ENCODE measurements around the gene PTPRD. TPM values are rescaled to one million over a fixed set of nuclear protein-coding genes. Genes with fewer than 3 reads are reported as not detected.

Gene PTPRD
- total and polyA plus RNA-seq, 5 donors from 2014 or later: 0.47 TPM; not detected in 4

DNA sequence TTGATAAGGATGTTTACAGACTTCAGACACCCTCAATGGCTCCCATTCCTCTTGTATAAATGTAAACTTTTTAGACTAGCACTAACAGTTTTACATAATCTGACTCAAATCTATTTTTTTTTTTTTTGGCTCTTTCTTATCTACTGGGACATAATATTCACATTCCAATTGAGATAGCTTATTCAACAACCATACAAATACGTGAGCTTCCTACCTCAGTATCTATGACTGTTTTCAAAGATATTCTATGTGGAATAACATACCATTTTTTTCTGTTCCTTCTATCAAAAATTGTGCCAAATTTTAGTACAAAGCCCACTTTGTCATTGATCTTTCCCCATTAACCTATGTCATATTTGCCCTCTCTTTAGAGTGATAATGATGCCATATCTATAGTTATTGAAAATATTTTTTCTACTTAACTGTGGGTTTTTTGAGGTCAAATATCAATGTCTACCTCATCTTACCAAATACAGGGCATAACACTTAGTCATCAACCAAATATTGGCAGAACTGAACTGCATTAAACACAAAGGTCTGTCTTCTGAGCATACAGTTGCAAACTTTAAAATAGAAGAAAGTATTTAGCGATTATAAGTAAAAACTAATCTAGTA is 482.6 kb downstream of the PTPRD start:
- Histone ChIP-seq H3K27ac (ENCODE audit: insufficient read depth, low read length, poor library complexity, severe bottlenecking) (no peak overlapping the region), H3K9me3 (ENCODE audit: control insufficient read depth in 2 of 2, low read length in 2 of 2) (peaks cover 0 to 8% of the 10 kb centered on the region in 2 experiments), H3K27me3 (ENCODE audit: control insufficient read depth, insufficient read depth, low read length) (no peaks in the 10 kb centered on the region), H3K36me3 (ENCODE audit: control insufficient read depth, insufficient read depth, low read length) (no peaks in the 10 kb centered on the region), H3K4me1 (ENCODE audit: control insufficient read depth, insufficient read depth, low read length, poor library complexity, severe bottlenecking) (no peaks in the 10 kb centered on the region), H3K4me3 (ENCODE audit: low read depth, low read length) (no peak overlapping the region)
- no peak for ATAC-seq (ENCODE audit: low read depth in 2 of 2)
- Mint-ChIP-seq H3K4me1 (no peaks in the 10 kb centered on the region), H3K36me3 (no peaks in the 10 kb centered on the region), H3K27ac (no peak overlapping the region), H3K4me3 (no peak overlapping the region), H3K9me3 (peaks cover 0 to 21% (median 5%) of the 10 kb centered on the region in 7 donors), H3K27me3 (no peaks in the 10 kb centered on the region)
- DNase-seq: no peak

- Mint-ChIP-seq H3K4me3 (no peak overlapping the region), H3K4me1 (no peaks in the 10 kb centered on the region), H3K27ac (no peak overlapping the region), H3K36me3 (no peaks in the 10 kb centered on the region), H3K27me3 (no peaks in the 10 kb centered on the region), H3K9me3 (peaks cover 0 to 13% (median 5%) of the 10 kb centered on the region in 7 donors)
- H3K9me3 ChIP-seq (ENCODE audit: control insufficient read depth in 2 of 2, low read length in 2 of 2): no peaks in the 10 kb centered on the region
- ATAC-seq (ENCODE audit: low read depth in 2 of 2) (no peak), DNase-seq (no peak)
- no peaks in the 10 kb centered on the region for H3K36me3 ChIP-seq (ENCODE audit: control insufficient read depth, insufficient read depth, low read length)
- H3K27me3 ChIP-seq (ENCODE audit: control insufficient read depth, insufficient read depth, low read length): no peaks in the 10 kb centered on the region
- H3K27ac ChIP-seq (ENCODE audit: insufficient read depth, low read length, poor library complexity, severe bottlenecking): no peak overlapping the region
- no peak overlapping the region for H3K4me3 ChIP-seq (ENCODE audit: low read depth, low read length)
- H3K4me1 ChIP-seq (ENCODE audit: control insufficient read depth, insufficient read depth, low read length, poor library complexity, severe bottlenecking): no peaks in the 10 kb centered on the region
Observed at GRCh38 chr9:10127867-10128266, 484.9 kb downstream of the PTPRD start.

DNA sequence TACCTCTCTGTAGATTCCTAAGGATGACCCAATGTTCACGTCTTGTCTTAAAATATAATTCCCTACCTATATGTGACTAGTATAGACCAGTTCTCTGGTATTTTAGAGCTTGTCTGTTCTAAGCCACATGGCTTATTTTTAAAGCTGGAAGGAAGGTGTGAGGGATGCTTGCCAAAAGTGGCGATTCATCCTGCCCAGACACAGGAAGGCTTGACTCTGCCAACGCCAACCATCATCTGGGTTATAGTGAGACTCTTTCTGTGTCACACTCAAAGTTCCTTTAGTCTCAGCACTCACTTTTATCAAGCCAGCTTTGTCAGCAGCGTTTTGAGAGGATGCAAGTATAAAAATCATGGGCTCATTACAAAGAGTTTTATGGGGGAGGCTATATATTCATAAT is 500.0 kb downstream of the PTPRD start:
- H3K36me3 ChIP-seq (ENCODE audit: control insufficient read depth, insufficient read depth, low read length): no peaks in the 10 kb centered on the region
- no peaks in the 10 kb centered on the region for H3K4me1 Mint-ChIP-seq
- no peak overlapping the region for H3K27ac Mint-ChIP-seq
- H3K27me3 ChIP-seq (ENCODE audit: control insufficient read depth, insufficient read depth, low read length): no peaks in the 10 kb centered on the region
- peaks cover 3 to 14% (median 7%) of the 10 kb centered on the region in 7 donors for H3K9me3 Mint-ChIP-seq
- no peak overlapping the region for H3K27ac ChIP-seq (ENCODE audit: insufficient read depth, low read length, poor library complexity, severe bottlenecking)
- peaks cover 0 to 10% of the 10 kb centered on the region in 2 experiments for H3K9me3 ChIP-seq (ENCODE audit: control insufficient read depth in 2 of 2, low read length in 2 of 2)
- no peak overlapping the region for H3K4me3 Mint-ChIP-seq
- no peaks in the 10 kb centered on the region for H3K36me3 Mint-ChIP-seq
- DNase-seq (no peak), ATAC-seq (ENCODE audit: low read depth in 2 of 2) (no peak)
- H3K27me3 Mint-ChIP-seq: no peaks in the 10 kb centered on the region
- H3K4me3 ChIP-seq (ENCODE audit: low read depth, low read length): no peak overlapping the region
- H3K4me1 ChIP-seq (ENCODE audit: control insufficient read depth, insufficient read depth, low read length, poor library complexity, severe bottlenecking): no peaks in the 10 kb centered on the region

- no peak overlapping the region for H3K4me3 Mint-ChIP-seq
- H3K4me1 Mint-ChIP-seq: no peaks in the 10 kb centered on the region
- ATAC-seq (ENCODE audit: low read depth in 2 of 2) (no peak), DNase-seq (no peak)
- H3K27me3 Mint-ChIP-seq: no peaks in the 10 kb centered on the region
- Histone ChIP-seq H3K4me3 (ENCODE audit: low read depth, low read length) (no peak overlapping the region), H3K27me3 (ENCODE audit: control insufficient read depth, insufficient read depth, low read length) (no peaks in the 10 kb centered on the region), H3K27ac (ENCODE audit: insufficient read depth, low read length, poor library complexity, severe bottlenecking) (no peak overlapping the region), H3K9me3 (ENCODE audit: control insufficient read depth in 2 of 2, low read length in 2 of 2) (peaks cover 0 to 10% of the 10 kb centered on the region in 2 experiments), H3K4me1 (ENCODE audit: control insufficient read depth, insufficient read depth, low read length, poor library complexity, severe bottlenecking) (no peaks in the 10 kb centered on the region), H3K36me3 (ENCODE audit: control insufficient read depth, insufficient read depth, low read length) (no peaks in the 10 kb centered on the region)
- H3K9me3 Mint-ChIP-seq: peaks cover 3 to 14% (median 7%) of the 10 kb centered on the region in 7 donors
- no peak overlapping the region for H3K27ac Mint-ChIP-seq
- H3K36me3 Mint-ChIP-seq: no peaks in the 10 kb centered on the region
Observed at GRCh38 chr9:10112070-10112469, 500.7 kb downstream of the PTPRD start.

- Mint-ChIP-seq H3K4me1 (no peaks in the 10 kb centered on the region), H3K36me3 (no peaks in the 10 kb centered on the region)
- no peak overlapping the region for H3K4me3 ChIP-seq (ENCODE audit: low read depth, low read length)
Observed at GRCh38 chr9:10108815-10109214, 504.0 kb downstream of the PTPRD start.

GRCh38 chr9:10104774-10105173 is 508.0 kb downstream of the PTPRD start:
- Mint-ChIP-seq H3K4me3 (no peak overlapping the region), H3K9me3 (peaks cover 4 to 16% (median 5%) of the 10 kb centered on the region in 7 donors), H3K27me3 (no peaks in the 10 kb centered on the region), H3K4me1 (no peaks in the 10 kb centered on the region), H3K36me3 (no peaks in the 10 kb centered on the region), H3K27ac (no peak overlapping the region)
- DNase-seq (no peak), ATAC-seq (ENCODE audit: low read depth in 2 of 2) (no peak)
- Histone ChIP-seq H3K4me3 (ENCODE audit: low read depth, low read length) (no peak overlapping the region), H3K27me3 (ENCODE audit: control insufficient read depth, insufficient read depth, low read length) (no peaks in the 10 kb centered on the region), H3K9me3 (ENCODE audit: control insufficient read depth in 2 of 2, low read length in 2 of 2) (no peaks in the 10 kb centered on the region), H3K27ac (ENCODE audit: insufficient read depth, low read length, poor library complexity, severe bottlenecking) (no peak overlapping the region), H3K36me3 (ENCODE audit: control insufficient read depth, insufficient read depth, low read length) (no peaks in the 10 kb centered on the region), H3K4me1 (ENCODE audit: control insufficient read depth, insufficient read depth, low read length, poor library complexity, severe bottlenecking) (no peaks in the 10 kb centered on the region)

More at GRCh38 chr9:10108815-10109214, 504.0 kb downstream of the PTPRD start:
- no peaks in the 10 kb centered on the region for H3K36me3 ChIP-seq (ENCODE audit: control insufficient read depth, insufficient read depth, low read length)
- no peaks in the 10 kb centered on the region for H3K4me1 ChIP-seq (ENCODE audit: control insufficient read depth, insufficient read depth, low read length, poor library complexity, severe bottlenecking)
- Mint-ChIP-seq H3K4me3 (no peak overlapping the region), H3K9me3 (peaks cover 3 to 22% (median 8%) of the 10 kb centered on the region in 7 donors), H3K27ac (no peak overlapping the region), H3K27me3 (no peaks in the 10 kb centered on the region)
- no peaks in the 10 kb centered on the region for H3K27me3 ChIP-seq (ENCODE audit: control insufficient read depth, insufficient read depth, low read length)
- H3K9me3 ChIP-seq (ENCODE audit: control insufficient read depth in 2 of 2, low read length in 2 of 2): peaks cover 0 to 10% of the 10 kb centered on the region in 2 experiments
- no peak for DNase-seq
- no peak for ATAC-seq (ENCODE audit: low read depth in 2 of 2)
- H3K27ac ChIP-seq (ENCODE audit: insufficient read depth, low read length, poor library complexity, severe bottlenecking): no peak overlapping the region

DNA sequence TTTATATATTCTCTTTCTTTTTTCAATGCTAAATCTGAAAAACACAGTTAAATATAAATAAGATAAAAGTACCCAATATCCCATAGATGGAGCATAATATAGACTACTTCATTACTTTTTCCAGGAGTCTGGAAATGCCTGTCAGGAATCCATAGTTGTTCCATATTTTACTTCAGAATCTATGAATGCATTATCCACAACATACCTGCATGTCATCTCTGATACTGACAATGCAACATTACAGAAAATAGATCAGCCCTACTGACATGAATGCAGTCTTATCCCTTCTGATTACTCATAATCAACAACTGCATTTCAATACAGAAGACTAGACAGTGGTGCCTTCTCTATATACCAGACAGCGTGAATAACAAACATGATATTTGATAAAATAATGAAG is 517.6 kb downstream of the PTPRD start:
- Histone ChIP-seq H3K27me3 (ENCODE audit: control insufficient read depth, insufficient read depth, low read length) (no peaks in the 10 kb centered on the region), H3K4me3 (ENCODE audit: low read depth, low read length) (no peak overlapping the region), H3K36me3 (ENCODE audit: control insufficient read depth, insufficient read depth, low read length) (no peaks in the 10 kb centered on the region), H3K27ac (ENCODE audit: insufficient read depth, low read length, poor library complexity, severe bottlenecking) (no peak overlapping the region), H3K9me3 (ENCODE audit: control insufficient read depth in 2 of 2, low read length in 2 of 2) (no peaks in the 10 kb centered on the region), H3K4me1 (ENCODE audit: control insufficient read depth, insufficient read depth, low read length, poor library complexity, severe bottlenecking) (no peaks in the 10 kb centered on the region)
- Mint-ChIP-seq H3K27me3 (no peaks in the 10 kb centered on the region), H3K9me3 (peaks cover 0 to 16% (median 4%) of the 10 kb centered on the region in 7 donors), H3K4me1 (no peaks in the 10 kb centered on the region), H3K36me3 (no peaks in the 10 kb centered on the region), H3K4me3 (no peak overlapping the region), H3K27ac (no peak overlapping the region)
- ATAC-seq (ENCODE audit: low read depth in 2 of 2) (no peak), DNase-seq (no peak)

DNA sequence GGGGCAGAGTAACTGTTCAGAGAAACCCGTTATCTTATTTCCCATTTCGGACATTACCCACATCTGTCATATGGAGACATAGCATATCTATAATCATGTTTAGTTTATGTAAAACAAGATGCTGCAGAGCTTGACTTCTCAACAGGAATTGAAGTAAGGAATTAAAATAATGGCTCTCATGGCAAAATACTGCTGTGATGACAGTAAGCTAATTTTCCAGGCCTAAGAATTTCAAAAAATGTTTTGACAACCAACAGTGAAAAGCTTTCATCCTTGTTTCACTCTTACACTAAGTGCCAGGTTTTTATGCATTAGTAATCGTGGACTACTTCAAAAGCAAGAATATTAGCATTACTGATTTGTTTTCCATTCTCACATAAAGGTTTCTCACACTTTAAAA is 518.2 kb downstream of the PTPRD start:
- ATAC-seq (ENCODE audit: low read depth in 2 of 2) (no peak), DNase-seq (no peak)
- Histone ChIP-seq H3K36me3 (ENCODE audit: control insufficient read depth, insufficient read depth, low read length) (no peaks in the 10 kb centered on the region), H3K4me1 (ENCODE audit: control insufficient read depth, insufficient read depth, low read length, poor library complexity, severe bottlenecking) (no peaks in the 10 kb centered on the region), H3K27me3 (ENCODE audit: control insufficient read depth, insufficient read depth, low read length) (no peaks in the 10 kb centered on the region), H3K4me3 (ENCODE audit: low read depth, low read length) (no peak overlapping the region), H3K9me3 (ENCODE audit: control insufficient read depth in 2 of 2, low read length in 2 of 2) (no peaks in the 10 kb centered on the region), H3K27ac (ENCODE audit: insufficient read depth, low read length, poor library complexity, severe bottlenecking) (no peak overlapping the region)
- H3K36me3 Mint-ChIP-seq: no peaks in the 10 kb centered on the region
- H3K27me3 Mint-ChIP-seq: no peaks in the 10 kb centered on the region
- no peaks in the 10 kb centered on the region for H3K4me1 Mint-ChIP-seq
- H3K9me3 Mint-ChIP-seq: peaks cover 0 to 16% (median 4%) of the 10 kb centered on the region in 7 donors
- no peak overlapping the region for H3K4me3 Mint-ChIP-seq
- no peak overlapping the region for H3K27ac Mint-ChIP-seq
